ENCODE data around the gene TECR.

TECR gene

DNA sequence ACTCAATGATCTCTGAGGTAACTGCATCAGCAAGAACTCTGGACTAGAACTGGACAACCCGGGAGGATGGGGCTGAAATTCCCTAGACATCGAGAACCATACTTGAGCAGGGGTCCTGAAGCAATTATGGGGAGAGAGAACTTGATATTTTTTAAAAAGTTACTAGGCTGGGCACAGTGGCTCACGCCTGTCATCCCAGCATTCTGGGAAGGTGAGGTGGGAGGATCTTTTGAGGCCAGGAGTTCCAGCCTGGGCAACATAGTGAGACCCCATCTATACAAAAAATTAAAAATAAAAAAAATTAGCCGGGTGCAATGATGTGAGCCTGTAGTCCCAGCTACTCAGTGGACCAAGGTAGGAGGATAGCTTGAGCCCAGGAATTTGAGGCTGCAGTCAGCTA is 8.9 kb upstream of the TECR start:
- no peak overlapping the region for H3K4me3 ChIP-seq (ENCODE audit: low read length)
- H3K79me2 ChIP-seq (ENCODE audit: low read length) = peaks cover 26% of the 10 kb centered on the region
- peaks cover 11% of the 10 kb centered on the region for H4K20me1 ChIP-seq (ENCODE audit: insufficient read depth, low read length)
- H3K9ac ChIP-seq (ENCODE audit: low read length) = no peak overlapping the region
- H3K4me2 ChIP-seq (ENCODE audit: low read depth, low read length) = no peak overlapping the region
- peaks cover 16% of the 10 kb centered on the region for H3K4me1 ChIP-seq (ENCODE audit: low read length)
- no peak for TF ChIP-seq EZH2 (optimal IDR thresholded peaks at IDR 0.05; ENCODE audit: low read depth, low read length)
- H3K27ac ChIP-seq (ENCODE audit: low read length) = no peak overlapping the region
- H3K36me3 ChIP-seq (replicated peaks; ENCODE audit: insufficient read depth, low read length) = peaks cover 11% of the 10 kb centered on the region
- DNase-seq = no peak
- H2AFZ ChIP-seq (ENCODE audit: low read length) = no peak overlapping the region
- H3K9me3 ChIP-seq (replicated peaks; ENCODE audit: insufficient read depth, low read length) = no peaks in the 10 kb centered on the region
- no peaks in the 10 kb centered on the region for H3K27me3 ChIP-seq (replicated peaks; ENCODE audit: insufficient read depth, low read length)
- peaks cover 9% of the 10 kb centered on the region for H3F3A ChIP-seq (ENCODE audit: insufficient read depth, low read length)
- no peaks in the 10 kb centered on the region for H3K9me2 ChIP-seq (replicated peaks; ENCODE audit: insufficient read depth, low read length)

DNA sequence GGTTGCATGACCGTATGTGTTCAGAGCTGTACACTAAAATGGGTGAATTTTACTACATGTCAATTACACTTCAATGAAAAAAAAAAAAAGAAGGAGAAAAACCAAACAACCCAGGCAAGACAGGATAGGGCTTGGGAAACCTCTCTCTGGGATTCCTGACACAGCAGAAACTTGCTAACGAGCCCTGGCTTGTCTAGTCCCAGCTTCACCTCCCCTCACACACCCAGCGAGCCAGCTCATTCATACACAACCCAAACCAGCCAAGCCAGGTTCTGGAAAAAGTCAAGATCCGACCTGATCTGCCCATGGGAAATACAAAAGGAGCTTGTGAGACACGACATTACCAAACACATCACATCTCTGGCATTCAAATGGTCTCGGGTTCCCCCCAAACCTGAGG is 3.7 kb upstream of the TECR start:
- TF ChIP-seq, protein P1, sequence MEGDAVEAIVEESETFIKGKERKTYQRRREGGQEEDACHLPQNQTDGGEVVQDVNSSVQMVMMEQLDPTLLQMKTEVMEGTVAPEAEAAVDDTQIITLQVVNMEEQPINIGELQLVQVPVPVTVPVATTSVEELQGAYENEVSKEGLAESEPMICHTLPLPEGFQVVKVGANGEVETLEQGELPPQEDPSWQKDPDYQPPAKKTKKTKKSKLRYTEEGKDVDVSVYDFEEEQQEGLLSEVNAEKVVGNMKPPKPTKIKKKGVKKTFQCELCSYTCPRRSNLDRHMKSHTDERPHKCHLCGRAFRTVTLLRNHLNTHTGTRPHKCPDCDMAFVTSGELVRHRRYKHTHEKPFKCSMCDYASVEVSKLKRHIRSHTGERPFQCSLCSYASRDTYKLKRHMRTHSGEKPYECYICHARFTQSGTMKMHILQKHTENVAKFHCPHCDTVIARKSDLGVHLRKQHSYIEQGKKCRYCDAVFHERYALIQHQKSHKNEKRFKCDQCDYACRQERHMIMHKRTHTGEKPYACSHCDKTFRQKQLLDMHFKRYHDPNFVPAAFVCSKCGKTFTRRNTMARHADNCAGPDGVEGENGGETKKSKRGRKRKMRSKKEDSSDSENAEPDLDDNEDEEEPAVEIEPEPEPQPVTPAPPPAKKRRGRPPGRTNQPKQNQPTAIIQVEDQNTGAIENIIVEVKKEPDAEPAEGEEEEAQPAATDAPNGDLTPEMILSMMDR (IDR thresholded peaks at IDR 0.05; ENCODE audit: low read length) = no peak
- no peak for TF ChIP-seq EZH2phosphoT487 (IDR thresholded peaks at IDR 0.05; ENCODE audit: low read length)
- no peak for TF ChIP-seq EZH2 (optimal IDR thresholded peaks at IDR 0.05; ENCODE audit: low read depth, low read length)

DNA sequence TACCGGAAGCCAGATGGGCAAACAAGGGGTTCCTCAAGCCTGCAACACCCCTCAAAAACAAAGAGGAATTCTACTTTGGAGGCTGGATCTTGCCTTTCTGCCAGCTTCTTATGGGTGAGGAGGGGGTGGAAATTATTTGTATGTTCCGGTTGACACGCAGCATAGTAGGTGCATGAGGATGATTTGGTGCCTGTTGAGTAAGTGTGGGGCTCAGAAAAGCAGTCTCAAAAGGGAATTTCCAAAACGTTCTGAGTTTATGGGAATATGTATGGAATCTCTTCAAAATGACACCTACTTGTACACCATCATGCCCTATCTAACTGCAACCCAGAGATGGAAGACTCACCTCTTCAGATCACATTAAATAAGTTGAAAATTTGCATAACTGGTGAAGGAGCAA is 3.0 kb upstream of the TECR start:
- H3K9me3 ChIP-seq (replicated peaks; ENCODE audit: insufficient read depth, low read length) = no peaks in the 10 kb centered on the region
- H3K9me2 ChIP-seq (replicated peaks; ENCODE audit: insufficient read depth, low read length) = no peaks in the 10 kb centered on the region
- H3K9ac ChIP-seq (ENCODE audit: low read length) = no peak overlapping the region
- no peaks in the 10 kb centered on the region for H4K20me1 ChIP-seq (ENCODE audit: insufficient read depth, low read length)
- no peaks in the 10 kb centered on the region for H3K36me3 ChIP-seq (replicated peaks; ENCODE audit: insufficient read depth, low read length)
- H3K27me3 ChIP-seq (replicated peaks; ENCODE audit: insufficient read depth, low read length) = no peaks in the 10 kb centered on the region
- H3K4me2 ChIP-seq (ENCODE audit: low read depth, low read length) = no peak overlapping the region
- 0 out of 2 replicates have a peak, but pooled peaks cover 4% of the 10 kb centered on the region for H3K4me1 ChIP-seq (ENCODE audit: low read length)
- no peak overlapping the region for H2AFZ ChIP-seq (ENCODE audit: low read length)
- no peak overlapping the region for H3K27ac ChIP-seq (ENCODE audit: low read length)
- TF ChIP-seq EZH2phosphoT487 (IDR thresholded peaks at IDR 0.05; ENCODE audit: low read length) (no peak), EZH2 (optimal IDR thresholded peaks at IDR 0.05; ENCODE audit: low read depth, low read length) (no peak)
- TF ChIP-seq, protein P1 (IDR thresholded peaks at IDR 0.05; ENCODE audit: low read length) = no peak
- DNase-seq = no peak
- no peaks in the 10 kb centered on the region for H3F3A ChIP-seq (ENCODE audit: insufficient read depth, low read length)
- no peak overlapping the region for H3K4me3 ChIP-seq (ENCODE audit: low read length)
- H3K79me2 ChIP-seq (ENCODE audit: low read length) = peaks cover 19% of the 10 kb centered on the region

More for the DNA sequence above, 3.7 kb upstream of the TECR start:
- 0 out of 2 replicates have a peak, but pooled peaks cover 4% of the 10 kb centered on the region for H3K4me1 ChIP-seq (ENCODE audit: low read length)
- no peak overlapping the region for H3K4me3 ChIP-seq (ENCODE audit: low read length)
- no peak overlapping the region for H3K4me2 ChIP-seq (ENCODE audit: low read depth, low read length)
- H3K9me2 ChIP-seq (replicated peaks; ENCODE audit: insufficient read depth, low read length) = no peaks in the 10 kb centered on the region
- DNase-seq = no peak
- H3K27ac ChIP-seq (ENCODE audit: low read length) = no peak overlapping the region
- no peaks in the 10 kb centered on the region for H3K9me3 ChIP-seq (replicated peaks; ENCODE audit: insufficient read depth, low read length)
- no peaks in the 10 kb centered on the region for H3F3A ChIP-seq (ENCODE audit: insufficient read depth, low read length)
- no peaks in the 10 kb centered on the region for H3K36me3 ChIP-seq (replicated peaks; ENCODE audit: insufficient read depth, low read length)
- no peaks in the 10 kb centered on the region for H4K20me1 ChIP-seq (ENCODE audit: insufficient read depth, low read length)
- no peaks in the 10 kb centered on the region for H3K27me3 ChIP-seq (replicated peaks; ENCODE audit: insufficient read depth, low read length)
- peaks cover 12% of the 10 kb centered on the region for H3K79me2 ChIP-seq (ENCODE audit: low read length)
- H2AFZ ChIP-seq (ENCODE audit: low read length) = no peak overlapping the region
- no peak overlapping the region for H3K9ac ChIP-seq (ENCODE audit: low read length)

DNA sequence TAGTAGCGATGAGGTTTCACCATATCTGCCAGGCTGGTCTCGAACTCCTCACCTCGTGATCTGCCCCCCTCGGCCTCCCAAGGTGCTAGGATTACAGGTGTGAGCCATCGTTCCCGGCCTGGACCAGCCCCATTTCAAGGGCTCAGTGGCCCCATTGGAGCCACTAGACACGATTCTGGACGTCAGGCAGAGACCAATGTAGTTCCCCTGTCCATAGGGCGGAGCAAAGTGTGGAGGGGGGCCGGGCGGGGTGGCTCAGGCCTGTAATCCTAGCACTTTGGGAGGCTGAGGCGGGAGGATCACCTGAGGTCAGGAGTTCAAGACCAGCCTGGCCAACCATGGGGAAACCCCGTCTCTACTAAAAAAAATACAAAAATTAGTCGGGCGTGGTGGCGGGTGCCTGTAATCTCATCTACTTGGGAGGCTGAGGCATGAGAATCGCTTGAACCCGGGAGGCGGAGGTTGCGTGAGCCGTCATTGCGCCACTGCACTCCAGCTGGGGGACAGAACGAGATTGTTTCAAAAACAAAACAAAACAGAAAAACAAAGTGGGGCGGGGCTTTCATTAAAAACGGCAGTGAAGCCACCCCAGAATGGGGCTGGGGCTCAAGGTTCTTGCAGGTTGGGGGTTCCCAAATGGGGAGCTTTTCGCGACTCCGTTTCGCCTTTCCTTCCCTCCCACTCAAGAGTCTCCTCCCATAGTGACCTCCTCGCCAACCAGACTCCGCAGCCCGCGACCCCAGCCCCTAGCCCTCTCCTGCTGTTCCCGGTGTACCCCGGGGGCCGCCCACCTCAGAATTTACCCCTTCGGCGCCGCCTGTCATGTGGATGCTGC is 758 bp upstream of the TECR start:
- H3K36me3 ChIP-seq (replicated peaks; ENCODE audit: insufficient read depth, low read length) = no peaks in the 10 kb centered on the region
- peak overlapping the region; percentile 73 for H3K4me3 ChIP-seq (ENCODE audit: low read length)
- 0 out of 2 replicates have a peak, but pooled peaks cover 4% of the 10 kb centered on the region for H3K4me1 ChIP-seq (ENCODE audit: low read length)
- peaks cover 40% of the 10 kb centered on the region for H3K79me2 ChIP-seq (ENCODE audit: low read length)
- peak overlapping the region; percentile 18; the same call in 1 of the 2 replicates for H3K27ac ChIP-seq (ENCODE audit: low read length)
- H3K9me3 ChIP-seq (replicated peaks; ENCODE audit: insufficient read depth, low read length) = no peaks in the 10 kb centered on the region
- no peaks in the 10 kb centered on the region for H3K9me2 ChIP-seq (replicated peaks; ENCODE audit: insufficient read depth, low read length)
- H3K4me2 ChIP-seq (ENCODE audit: low read depth, low read length) = peak overlapping the region; percentile 57
- DNase-seq = no peak
- no peaks in the 10 kb centered on the region for H4K20me1 ChIP-seq (ENCODE audit: insufficient read depth, low read length)
- no peaks in the 10 kb centered on the region for H3F3A ChIP-seq (ENCODE audit: insufficient read depth, low read length)
- TF ChIP-seq EZH2 (optimal IDR thresholded peaks at IDR 0.05; ENCODE audit: low read depth, low read length) (no peak), EZH2phosphoT487 (IDR thresholded peaks at IDR 0.05; ENCODE audit: low read length) (no peak)
- TF ChIP-seq, protein P1 (IDR thresholded peaks at IDR 0.05; ENCODE audit: low read length) = no peak
- H2AFZ ChIP-seq (ENCODE audit: low read length) = peak overlapping the region; percentile 85
- peak overlapping the region; percentile 66 for H3K9ac ChIP-seq (ENCODE audit: low read length)
- no peaks in the 10 kb centered on the region for H3K27me3 ChIP-seq (replicated peaks; ENCODE audit: insufficient read depth, low read length)

Data from MM.1S (cell line).